CD4-positive, alpha-beta T cell treated with Interferon alpha-2 for 1 hour (primary cell): Measurements from ENCODE around the gene RASGRF1.

Experiments
- DNase-seq, 2 donors: peaks; one replicate each; pipeline ENCODE4 v3.0.0-alpha.2; 2020 to 2022

Gene RASGRF1

GRCh38 chr15:78983146-78983918, 107.2 kb downstream of the RASGRF1 start:
- no peak for DNase-seq

GRCh38 chr15:78982736-78983135, 107.8 kb downstream of the RASGRF1 start:
- no peak for DNase-seq

DNA sequence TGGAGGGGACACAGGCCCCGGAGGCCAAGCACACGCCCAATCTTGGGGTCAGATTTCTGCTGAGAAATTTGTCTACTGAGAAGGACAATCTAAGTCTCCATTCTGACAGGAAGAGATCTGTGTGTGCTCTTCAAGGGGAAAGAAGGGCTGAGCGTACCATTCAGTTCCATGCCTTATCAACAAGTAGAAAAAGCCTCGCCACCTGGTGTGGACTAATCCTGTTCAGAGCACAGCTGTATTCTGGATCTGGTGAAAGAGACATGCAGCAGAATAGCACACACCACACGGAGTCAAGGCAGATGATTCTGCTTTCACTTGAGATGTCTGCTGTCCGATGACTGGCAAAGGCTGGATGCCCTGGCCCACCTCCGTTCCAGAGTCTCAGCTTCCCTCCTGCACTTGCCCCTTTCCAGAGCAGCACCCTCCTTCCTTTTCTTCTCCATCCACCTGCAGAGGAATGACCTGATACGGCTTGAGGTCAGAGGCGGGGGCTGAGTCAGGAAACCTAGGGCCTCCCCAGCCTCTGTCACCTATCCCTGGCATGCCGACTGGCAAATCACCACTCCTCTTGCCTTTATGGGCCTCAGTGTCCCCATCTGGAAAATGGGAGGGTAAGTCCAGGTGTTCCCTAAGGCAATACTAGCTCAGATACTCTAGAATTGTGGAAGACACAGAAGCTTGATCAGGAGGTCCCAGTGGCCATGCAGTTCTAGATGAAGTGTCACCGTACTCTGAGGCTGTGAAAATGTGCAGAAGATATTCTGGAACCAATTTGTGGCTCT, 108.9 kb downstream of the RASGRF1 start:
- DNase-seq: no peak

- peak; percentile 10 to 47 for DNase-seq
Measured at GRCh38 chr15:78979456-78980320, 110.9 kb downstream of the RASGRF1 start.

- no peak for DNase-seq
Measured at GRCh38 chr15:78978601-78979179, 111.9 kb downstream of the RASGRF1 start.

- no peak for DNase-seq
Measured at GRCh38 chr15:78977591-78978347, 112.8 kb downstream of the RASGRF1 start.

DNA sequence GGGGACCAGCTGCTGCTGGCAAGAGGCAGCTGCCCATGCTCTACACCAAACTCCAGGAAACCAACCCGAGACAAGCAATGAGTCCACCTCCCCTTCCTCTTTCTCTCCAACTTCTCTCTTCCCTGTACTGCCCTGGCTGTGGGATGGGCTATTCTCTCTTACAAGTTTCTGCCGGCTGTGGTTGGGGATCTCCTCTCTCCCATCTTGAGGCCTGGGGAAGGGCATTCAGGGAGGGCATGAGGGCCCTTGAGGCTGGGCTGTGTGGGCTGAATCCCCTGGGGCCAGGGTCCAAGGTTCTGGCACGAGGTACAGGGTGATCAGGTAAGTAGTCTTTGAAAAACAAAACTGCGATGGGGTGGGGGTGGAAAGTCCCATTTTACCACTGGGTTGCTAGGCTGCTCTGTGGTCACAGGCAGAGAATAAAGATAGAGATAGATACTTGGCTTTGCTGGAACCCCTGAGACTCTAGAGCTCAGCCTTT, 113.4 kb downstream of the RASGRF1 start:
- peak in 1 of 2 donors; percentile 18 for DNase-seq

- no peak for DNase-seq
Measured at GRCh38 chr15:78976691-78977090, 113.9 kb downstream of the RASGRF1 start.

- no peak for DNase-seq
Measured at GRCh38 chr15:78974272-78974918, 116.2 kb downstream of the RASGRF1 start.

DNA sequence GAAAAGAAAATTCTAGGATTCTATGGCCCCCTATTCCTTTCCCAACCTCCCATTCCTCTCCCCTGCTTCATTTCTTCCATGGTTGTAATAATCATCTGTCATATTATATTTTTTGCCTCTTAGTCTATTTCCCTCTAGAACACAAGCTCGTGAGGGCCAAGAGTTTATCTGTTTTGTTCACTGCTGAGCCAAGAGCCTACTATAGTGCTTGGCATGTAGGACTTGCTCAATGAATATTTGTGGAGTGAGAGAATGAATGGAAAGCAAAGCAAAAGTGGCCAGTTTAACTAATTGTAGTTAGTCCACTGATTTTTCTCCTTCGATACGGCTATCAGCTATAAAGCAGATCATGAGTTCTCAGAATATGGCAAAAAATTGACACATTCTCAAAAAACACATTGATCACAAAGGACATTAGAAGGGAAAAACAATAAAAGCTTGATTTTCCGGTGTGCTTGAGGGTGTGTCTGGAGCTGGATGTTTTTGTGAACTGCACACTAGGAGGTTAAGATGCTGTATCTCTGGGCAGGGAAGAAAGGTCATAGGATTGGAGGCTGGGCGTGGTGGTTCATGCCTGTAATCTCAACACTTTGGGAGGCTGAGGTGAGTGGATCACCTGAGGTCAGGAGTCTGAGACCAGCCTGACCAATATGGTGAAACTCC, 120.8 kb downstream of the RASGRF1 start:
- no peak for DNase-seq

- no peak for DNase-seq
Measured at GRCh38 chr15:78968539-78969271, 121.9 kb downstream of the RASGRF1 start.

DNA sequence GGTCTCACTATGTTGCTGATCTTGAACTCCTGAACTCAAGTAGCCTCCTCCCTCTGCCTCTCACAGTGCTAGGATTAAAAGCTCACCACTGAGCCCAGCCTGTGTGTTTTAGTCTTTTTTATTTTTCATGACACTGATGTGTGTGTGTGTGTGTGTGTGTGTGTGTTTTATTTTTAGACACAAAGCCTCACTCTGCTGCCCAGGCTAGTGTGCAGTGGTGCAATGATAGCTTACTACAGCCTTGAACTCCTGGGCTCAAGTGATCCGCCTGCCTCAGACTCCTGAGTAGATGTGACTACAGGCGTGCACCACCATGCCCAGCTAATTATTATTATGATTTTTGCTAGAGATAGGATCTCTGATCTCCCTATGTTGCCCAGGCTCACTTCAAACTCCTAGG, 122.5 kb downstream of the RASGRF1 start:
- no peak for DNase-seq

- no peak for DNase-seq
Measured at GRCh38 chr15:78960308-78960707, 130.3 kb downstream of the RASGRF1 start.

GRCh38 chr15:78959360-78959759, 131.2 kb downstream of the RASGRF1 start:
- no peak for DNase-seq

DNA sequence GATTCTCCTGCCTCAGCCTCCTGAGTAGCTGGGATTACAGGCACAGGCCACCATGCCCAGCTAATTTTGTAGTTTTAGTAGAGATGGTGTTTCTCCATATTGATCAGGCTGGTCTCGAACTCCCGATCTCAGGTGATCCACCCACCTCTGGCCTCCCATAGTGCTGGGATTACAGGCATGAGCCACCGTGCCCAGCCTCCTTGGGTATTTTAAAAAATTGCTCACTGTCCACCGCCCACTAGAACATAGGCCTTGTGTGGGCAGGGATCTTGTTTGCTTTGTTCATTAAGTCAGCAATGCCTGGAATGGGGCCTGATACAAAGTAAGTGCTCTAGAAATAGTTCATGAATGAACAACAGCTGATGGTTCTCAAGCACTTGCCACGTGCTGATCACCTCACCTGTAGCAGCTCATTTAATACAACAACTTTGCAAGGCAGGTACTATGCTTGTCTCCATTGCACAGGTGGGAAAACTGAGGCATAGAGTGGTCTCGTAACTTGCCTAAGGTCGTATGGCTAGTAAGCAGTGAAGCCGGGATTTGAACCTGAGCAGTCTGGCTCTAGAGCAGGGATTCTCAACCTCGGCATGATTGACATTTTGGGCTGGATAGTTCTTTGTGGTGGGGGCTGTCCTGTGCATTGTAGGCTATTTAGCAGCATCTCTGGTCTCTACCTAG, 133.0 kb downstream of the RASGRF1 start:
- no peak for DNase-seq

GRCh38 chr15:78956937-78957336, 133.6 kb downstream of the RASGRF1 start:
- DNase-seq: no peak

- DNase-seq: no peak
Measured at GRCh38 chr15:78955355-78955754, 135.2 kb downstream of the RASGRF1 start.

DNA sequence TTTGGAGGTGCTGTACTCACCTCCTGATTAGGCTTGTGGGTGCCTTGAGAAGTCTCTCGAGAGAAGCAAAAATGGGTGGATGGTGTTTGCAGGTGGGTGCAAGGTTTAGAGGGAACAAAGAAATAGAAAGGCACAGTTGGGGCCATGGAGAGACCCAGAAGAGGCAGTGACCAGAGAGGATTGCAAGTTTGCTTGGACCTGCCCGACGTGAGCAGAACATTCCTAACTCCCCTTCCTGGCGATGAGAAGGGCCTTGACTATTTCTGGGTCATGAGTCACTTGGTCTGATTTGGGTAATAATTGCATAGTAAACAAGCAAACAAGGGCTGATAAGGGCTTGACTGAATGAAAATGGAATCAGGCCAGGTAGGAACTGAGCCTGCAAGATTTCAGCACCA, 138.7 kb downstream of the RASGRF1 start:
- DNase-seq: no peak
